Small intestine (tissue), 7 donors: ENCODE data around the gene PDE6D. TPM values are rescaled to one million over a fixed set of nuclear protein-coding genes. Genes with fewer than 3 reads are reported as not detected.

ENCODE experiments used
- DNase-seq, 2 donors: peaks; one replicate each; pipeline versions ENCODE4 v3.0.0 to v3.0.0-alpha.2; 2013
- FAIRE-seq: peaks from 2 replicates; lab custom pipeline; 2012; peaks lifted over from hg19 to GRCh38; lab: Jason Lieb, UNC
- H3K27ac ChIP-seq, 3 donors: one replicate each; pipeline ENCODE4 v1.5.1; 2013; ENCODE audit warnings: low read length in 2 of 3, mild to moderate bottlenecking in 2 of 3, control low read depth in 1 of 3, inconsistent platforms in 1 of 3, low read depth in 1 of 3, moderate library complexity in 1 of 3
- H3K27me3 ChIP-seq, 3 donors: one replicate each; pipeline ENCODE4 v1.6.1; 2013; ENCODE audit warnings: low read length in 3 of 3, inconsistent platforms in 1 of 3; ENCODE audit not compliant: control insufficient read depth in 3 of 3, insufficient read depth in 3 of 3
- H3K36me3 ChIP-seq, 3 donors: one replicate each; pipeline ENCODE4 v1.6.1; 2013; ENCODE audit warnings: low read length in 3 of 3, inconsistent platforms in 1 of 3, low read depth in 1 of 3, mild to moderate bottlenecking in 1 of 3, moderate library complexity in 1 of 3; ENCODE audit not compliant: control insufficient read depth in 3 of 3, insufficient read depth in 2 of 3
- H3K4me1 ChIP-seq, 3 donors: one replicate each; pipeline ENCODE4 v1.6.1; 2013; ENCODE audit warnings: low read length in 2 of 3, inconsistent platforms in 1 of 3, low read depth in 1 of 3, mild to moderate bottlenecking in 1 of 3, moderate library complexity in 1 of 3; ENCODE audit not compliant: control insufficient read depth in 3 of 3, insufficient read depth in 2 of 3
- H3K4me3 ChIP-seq, 3 donors: one replicate each; pipeline ENCODE4 v1.5.1; 2013; ENCODE audit warnings: low read length in 3 of 3, control low read depth in 1 of 3, inconsistent platforms in 1 of 3, low read depth in 1 of 3, mild to moderate bottlenecking in 1 of 3, moderate library complexity in 1 of 3
- H3K9me3 ChIP-seq, 2 donors: one replicate each; pipeline ENCODE4 v1.6.1; 2013; ENCODE audit warnings: low read depth in 1 of 2, low read length in 1 of 2; ENCODE audit not compliant: control insufficient read depth in 2 of 2, insufficient read depth in 1 of 2
- WGBS, 3 donors: extraction: QIAGEN DNeasy Blood & Tissue Kit; methylation state at CpG; one replicate each; pipeline ENCODE4 v1.1.7; 2013; 5-methylcytosine and 5-hydroxymethylcytosine counted together
- polyA plus RNA-seq, 4 donors: library from polyadenylated mRNA; stranded (reverse) in 3 of 4; unstranded in 1 of 4; fragments of 200-250 nt in 3 of 4; fragments of 120-200 nt in 1 of 4; gene quantifications; one replicate each; pipeline versions ENCODE4 v1.2.1 to v1.2.3, GENCODE V29; 2013
- donor health status: healthy with polysubstance abuse.
- donor health status: control.
- donor health status: control.
- donor health status: Bipolar disorder and iron deficiency.
- donor health status: healthy.

Gene PDE6D
- polyA plus RNA-seq, 4 donors = 13.2 to 28.1 (median 25.6) TPM

DNA sequence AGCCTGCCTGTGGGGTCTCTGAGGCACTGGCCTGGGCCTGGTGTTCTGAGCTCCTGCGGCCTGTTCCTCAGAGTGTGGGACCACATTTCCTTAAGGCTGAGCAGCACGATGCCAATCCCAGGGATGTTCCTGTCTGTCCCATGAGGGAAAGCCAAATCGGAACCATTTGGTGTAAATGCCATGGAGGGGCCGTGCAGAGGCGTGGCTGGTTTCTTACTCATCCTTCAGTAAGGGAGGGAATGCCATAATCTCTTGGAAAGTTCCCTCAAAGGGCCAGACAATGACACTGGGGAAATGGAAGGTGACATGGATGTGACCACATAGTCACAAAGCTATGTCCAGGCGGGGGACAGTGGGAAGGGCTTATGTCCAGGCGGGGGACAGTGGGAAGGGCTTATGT lies 87.1 kb downstream of the PDE6D start:
- 91 to 95% (median 94%) methylated on average over 7 of the region's 7 CpGs for WGBS, 3 donors
- FAIRE-seq = no peak

DNA sequence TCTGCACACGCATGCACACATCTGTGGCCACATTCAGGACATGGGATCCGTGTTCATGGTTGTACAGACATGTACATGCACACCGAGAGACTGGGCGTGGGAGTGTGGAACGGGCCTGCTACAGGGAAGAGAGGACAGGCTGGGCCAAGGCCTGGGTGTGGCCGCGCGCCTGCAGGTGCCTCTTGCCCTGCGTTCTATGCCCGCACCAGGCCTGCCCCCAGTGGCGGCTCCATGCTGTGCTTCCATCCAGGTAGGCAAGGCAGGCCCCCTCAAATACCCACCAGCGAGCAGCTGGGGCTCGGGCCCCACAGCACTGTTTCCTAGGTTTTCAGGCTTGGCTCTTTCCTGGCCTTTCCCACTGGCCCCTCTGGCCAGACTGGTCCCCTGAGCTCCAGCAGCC lies 88.2 kb downstream of the PDE6D start:
- H3K4me1 ChIP-seq = no peaks in the 10 kb centered on the region
- DNase-seq = peak in 1 of 2 donors; percentile 76
- H3K36me3 ChIP-seq = no peaks in the 10 kb centered on the region
- no peak for FAIRE-seq
- H3K27me3 ChIP-seq = no peaks in the 10 kb centered on the region
- H3K4me3 ChIP-seq = no peak overlapping the region
- no peaks in the 10 kb centered on the region for H3K9me3 ChIP-seq
- 29 to 82% (median 45%) methylated on average over 12 to 13 of the region's 13 CpGs for WGBS, 3 donors
- no peak overlapping the region for H3K27ac ChIP-seq

More for the DNA sequence above, 87.1 kb downstream of the PDE6D start:
- Histone ChIP-seq H3K27me3 (no peaks in the 10 kb centered on the region), H3K36me3 (no peaks in the 10 kb centered on the region), H3K4me3 (no peak overlapping the region), H3K9me3 (no peaks in the 10 kb centered on the region), H3K4me1 (no peaks in the 10 kb centered on the region), H3K27ac (no peak overlapping the region)
- DNase-seq = no peak

DNA sequence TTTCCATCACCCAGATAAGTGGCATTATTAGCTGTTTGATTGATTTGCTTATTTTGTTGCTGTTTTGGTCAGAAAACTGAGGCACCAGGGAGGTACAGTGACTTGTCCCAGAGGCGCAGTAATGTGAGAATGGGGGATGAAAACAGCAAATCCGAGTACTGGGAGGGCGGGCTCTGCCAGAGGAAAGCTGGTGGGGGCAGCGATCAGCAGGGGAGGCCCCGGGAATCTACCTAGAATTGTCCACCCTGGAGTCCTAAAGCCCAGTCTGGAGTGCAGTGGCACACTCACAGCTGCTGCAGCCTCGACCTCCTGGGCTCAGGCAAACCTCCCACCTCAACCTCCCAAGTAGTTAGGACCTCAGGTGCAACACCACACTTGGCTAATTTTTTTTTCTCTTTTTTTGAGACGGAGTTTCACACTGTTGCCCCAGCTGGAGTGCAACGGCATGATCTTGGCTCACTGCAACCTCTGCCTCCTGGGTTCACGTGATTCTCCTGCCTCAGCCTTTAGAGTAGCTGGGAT lies 89.8 kb downstream of the PDE6D start:
- DNase-seq = no peak
- Histone ChIP-seq H3K27me3 (no peaks in the 10 kb centered on the region), H3K4me3 (no peak overlapping the region), H3K4me1 (no peaks in the 10 kb centered on the region), H3K27ac (no peak overlapping the region), H3K36me3 (no peaks in the 10 kb centered on the region), H3K9me3 (no peaks in the 10 kb centered on the region)
- no peak for FAIRE-seq
- 59 to 66% (median 66%) methylated on average over 9 of the region's 9 CpGs for WGBS, 3 donors

DNA sequence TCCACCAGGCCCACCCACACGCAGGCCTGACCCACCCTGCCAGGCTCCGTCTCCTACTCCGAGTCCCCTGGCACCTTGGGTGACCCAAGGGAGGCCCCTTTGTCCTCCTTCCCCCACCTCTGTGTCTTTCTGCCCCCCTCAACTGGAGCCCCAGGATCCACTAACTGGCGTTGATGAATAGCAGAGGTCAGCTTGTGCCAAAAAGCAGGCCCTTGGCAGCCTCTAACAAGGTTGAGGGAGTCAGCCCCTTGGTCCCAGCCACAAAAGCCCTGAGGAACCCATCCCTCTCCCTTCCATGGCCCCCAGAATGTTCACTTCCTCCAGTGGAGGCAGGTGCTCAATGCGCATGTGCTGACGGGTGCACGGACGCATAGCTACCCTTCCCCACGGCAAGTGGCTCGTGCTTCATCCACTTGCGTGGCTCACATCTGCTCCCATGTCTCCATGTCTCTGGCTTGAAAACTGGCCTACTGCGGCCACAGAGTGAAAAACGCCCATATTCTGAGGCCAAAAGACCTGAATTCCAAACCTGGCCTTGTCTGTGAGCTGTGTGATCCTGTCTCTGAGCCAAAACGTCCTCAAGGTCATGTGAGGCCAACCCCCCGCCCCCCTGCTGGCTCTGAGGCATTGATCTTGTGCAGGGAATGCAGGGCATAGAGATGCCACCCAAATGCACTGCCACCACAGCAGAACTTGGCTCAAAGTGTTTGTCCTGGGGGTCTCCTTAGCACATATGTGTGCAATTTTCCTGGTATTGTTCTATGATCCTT lies 91.8 kb downstream of the PDE6D start:
- DNase-seq = no peak
- WGBS, 3 donors = 82 to 85% (median 83%) methylated on average over 15 of the region's 15 CpGs
- H3K27ac ChIP-seq = no peak overlapping the region
- no peak overlapping the region for H3K4me3 ChIP-seq
- no peaks in the 10 kb centered on the region for H3K36me3 ChIP-seq
- H3K27me3 ChIP-seq = no peaks in the 10 kb centered on the region
- no peak for FAIRE-seq
- H3K4me1 ChIP-seq = no peaks in the 10 kb centered on the region
- H3K9me3 ChIP-seq = no peaks in the 10 kb centered on the region

DNA sequence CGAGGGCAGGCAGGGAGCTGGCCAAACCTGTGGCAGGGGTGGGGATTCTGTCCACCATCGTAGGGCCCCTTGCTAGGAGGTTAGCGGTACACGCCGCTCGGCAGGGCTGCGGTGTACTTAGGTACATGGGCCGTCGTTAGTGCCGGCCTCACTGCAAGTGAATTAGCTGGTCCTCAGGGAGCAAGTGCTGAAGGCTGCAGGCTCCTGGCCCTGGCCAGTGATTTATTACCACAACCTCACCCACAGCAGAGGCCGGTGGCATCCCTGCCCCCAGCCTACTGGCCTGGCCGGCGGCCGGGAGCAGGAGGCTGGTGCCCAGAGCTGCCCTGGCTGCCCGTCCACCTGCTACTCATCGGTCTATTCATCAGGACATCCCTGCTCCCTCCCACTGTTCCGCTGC lies 92.4 kb downstream of the PDE6D start:
- H3K36me3 ChIP-seq = no peaks in the 10 kb centered on the region
- FAIRE-seq = no peak
- H3K9me3 ChIP-seq = no peaks in the 10 kb centered on the region
- H3K27ac ChIP-seq = no peak overlapping the region
- no peak for DNase-seq
- no peaks in the 10 kb centered on the region for H3K27me3 ChIP-seq
- 86 to 91% (median 88%) methylated on average over 17 of the region's 17 CpGs for WGBS, 3 donors
- no peaks in the 10 kb centered on the region for H3K4me1 ChIP-seq
- H3K4me3 ChIP-seq = no peak overlapping the region

DNA sequence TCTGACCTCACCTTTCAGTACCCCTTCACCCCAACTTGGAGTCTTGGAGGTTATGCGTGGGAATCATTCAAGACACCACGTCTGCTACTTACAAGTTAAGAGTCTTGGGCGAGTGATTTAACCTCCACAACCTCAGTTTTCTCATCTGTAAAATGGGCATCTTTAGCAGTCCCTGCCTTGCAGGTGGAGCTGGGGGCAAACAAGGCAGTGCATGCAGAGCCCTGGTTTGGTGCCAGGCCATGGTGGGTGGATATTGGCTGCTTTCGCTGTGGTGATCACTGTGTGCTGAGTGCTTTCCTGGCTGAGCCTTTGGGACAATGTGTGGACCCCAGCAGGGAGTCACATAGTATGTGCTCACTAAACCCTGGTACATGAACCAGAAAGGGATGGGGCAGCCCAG lies 93.1 kb downstream of the PDE6D start:
- Histone ChIP-seq H3K4me3 (no peak overlapping the region), H3K27ac (no peak overlapping the region), H3K27me3 (no peaks in the 10 kb centered on the region), H3K9me3 (no peaks in the 10 kb centered on the region), H3K36me3 (no peaks in the 10 kb centered on the region), H3K4me1 (no peaks in the 10 kb centered on the region)
- DNase-seq (no peak), FAIRE-seq (no peak)
- 93 to 98% (median 95%) methylated on average over 4 of the region's 4 CpGs for WGBS, 3 donors

DNA sequence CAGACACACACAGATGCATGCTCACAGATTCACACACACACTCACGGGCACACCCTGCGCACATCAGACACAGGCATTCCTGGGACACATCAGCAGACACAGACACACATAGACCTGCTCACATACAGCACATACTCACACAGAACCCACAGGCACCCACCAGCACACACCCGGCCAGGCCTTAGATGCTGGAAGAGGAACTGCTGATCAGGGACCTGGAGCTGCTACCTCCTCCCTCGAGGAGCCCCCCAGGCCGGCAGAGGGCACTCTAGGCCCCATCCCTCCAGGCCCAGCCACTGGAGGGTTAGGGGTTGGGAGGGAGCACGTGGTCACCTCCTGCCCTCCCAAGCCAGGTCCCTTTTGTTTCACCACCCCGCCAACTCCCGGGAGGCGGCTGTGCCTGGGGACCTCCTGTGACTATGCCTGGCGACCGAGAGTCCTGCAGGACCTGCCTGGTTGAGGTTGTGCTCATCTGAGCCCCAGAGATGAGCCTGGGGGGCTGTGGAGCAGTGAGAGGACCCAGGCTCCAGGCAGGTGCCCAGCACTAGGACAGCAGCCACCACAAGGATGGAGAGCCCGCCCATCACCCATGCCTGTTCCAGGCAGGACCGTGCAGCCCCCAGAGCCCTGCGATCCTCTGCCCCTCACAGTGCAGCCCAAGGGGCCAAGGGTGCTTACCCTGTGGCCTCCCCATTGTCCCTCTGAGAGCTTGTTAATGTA lies 93.8 kb downstream of the PDE6D start:
- H3K27me3 ChIP-seq = no peaks in the 10 kb centered on the region

DNA sequence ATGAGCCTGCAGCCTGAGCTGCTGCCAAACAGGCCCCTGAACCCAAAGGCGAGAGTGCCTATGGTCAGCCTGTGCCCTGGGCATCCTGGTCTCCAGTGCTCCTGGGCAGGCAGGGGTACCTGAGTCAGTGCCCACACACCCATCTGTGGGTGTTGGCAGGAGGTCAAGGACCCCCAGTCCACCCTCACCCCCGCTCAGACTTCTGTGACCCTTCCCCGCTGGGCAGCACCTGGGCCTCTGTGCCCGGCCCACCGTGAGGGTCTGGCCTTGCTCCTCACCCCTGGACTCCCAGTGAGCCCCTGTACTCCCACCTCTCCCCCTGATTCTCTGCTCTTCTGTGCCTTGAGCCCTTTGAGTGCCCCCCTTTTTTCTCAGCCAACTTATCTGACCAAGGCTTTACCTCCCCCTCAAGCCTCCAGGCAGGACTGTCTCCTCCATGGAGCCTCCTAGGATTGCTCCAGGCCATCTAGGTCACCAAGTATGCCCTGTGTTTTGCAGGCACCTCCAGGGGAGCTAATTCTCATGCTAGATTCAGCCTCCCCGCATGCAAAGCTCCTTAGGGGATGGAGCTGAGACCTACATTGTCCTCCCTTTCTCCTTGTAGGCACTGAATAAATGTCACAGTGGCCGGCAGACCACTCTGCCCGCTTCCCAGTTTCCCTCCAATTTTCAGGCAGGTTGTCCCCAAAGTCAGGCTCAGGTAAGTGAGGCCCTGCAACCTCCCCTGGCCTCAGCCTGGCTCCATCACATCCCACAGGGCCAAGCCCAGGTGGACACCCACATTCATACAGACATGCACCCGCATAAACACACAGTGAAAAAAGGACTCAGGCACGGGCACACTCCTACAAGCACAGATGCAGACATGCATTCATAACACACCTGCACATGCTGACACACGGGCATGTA lies 94.6 kb downstream of the PDE6D start:
- no peak for FAIRE-seq
- no peak overlapping the region for H3K27ac ChIP-seq
- no peaks in the 10 kb centered on the region for H3K27me3 ChIP-seq
- H3K4me3 ChIP-seq = no peak overlapping the region
- H3K9me3 ChIP-seq = no peaks in the 10 kb centered on the region
- H3K4me1 ChIP-seq = peaks cover 0 to 6% (median 0%) of the 10 kb centered on the region in 3 donors
- no peak for DNase-seq
- H3K36me3 ChIP-seq = no peaks in the 10 kb centered on the region
- WGBS, 3 donors = 86 to 93% (median 89%) methylated on average over 11 of the region's 11 CpGs

More for the DNA sequence above, 93.8 kb downstream of the PDE6D start:
- DNase-seq = peak; percentile 44 to 66
- no peaks in the 10 kb centered on the region for H3K36me3 ChIP-seq
- no peaks in the 10 kb centered on the region for H3K4me1 ChIP-seq
- no peak for FAIRE-seq
- WGBS, 3 donors = 42 to 56% (median 54%) methylated on average over 14 of the region's 14 CpGs
- H3K27ac ChIP-seq = no peak overlapping the region
- H3K4me3 ChIP-seq = no peak overlapping the region
- no peaks in the 10 kb centered on the region for H3K9me3 ChIP-seq
